Epithelial cell of prostate (primary cell): ENCODE measurements around the gene STIM2.
"Not testable (repeated sequence)": the region's sequence is repeated elsewhere in the genome, so short reads cannot be mapped to it uniquely, and the experiment has no call there.

Source experiments
- DNase-seq: peaks from one replicate; pipeline ENCODE4 v3.0.0-alpha.2; 2011; ENCODE audit warnings: low read depth, low spot score
- H3K27ac ChIP-seq: fragments of 450-650 bp; 2 replicates; pipeline ENCODE4 v1.5.1; 2017; ENCODE audit warnings: mild to moderate bottlenecking

STIM2 gene

DNA sequence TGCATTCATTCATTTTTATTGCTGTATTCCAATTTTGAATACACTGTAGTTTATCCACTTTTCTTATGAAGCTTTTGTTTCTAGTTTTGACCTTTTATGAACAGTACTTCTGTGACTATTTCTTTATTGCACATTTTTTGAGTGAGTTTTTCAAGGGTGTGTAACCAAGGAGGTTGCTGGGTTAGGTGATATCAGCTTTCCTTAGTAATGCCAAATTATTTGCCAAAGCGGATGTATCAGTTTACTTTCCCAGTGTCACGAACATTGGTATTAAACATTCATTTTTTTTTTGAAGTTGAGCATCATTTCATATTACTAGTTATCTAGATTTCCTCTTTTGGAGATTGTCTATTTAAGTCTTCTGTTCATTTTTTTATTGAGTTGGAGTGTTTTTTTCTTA, 32.9 kb downstream of the STIM2 start:
- DNase-seq: no peak
- H3K27ac ChIP-seq: no peak overlapping the region

DNA sequence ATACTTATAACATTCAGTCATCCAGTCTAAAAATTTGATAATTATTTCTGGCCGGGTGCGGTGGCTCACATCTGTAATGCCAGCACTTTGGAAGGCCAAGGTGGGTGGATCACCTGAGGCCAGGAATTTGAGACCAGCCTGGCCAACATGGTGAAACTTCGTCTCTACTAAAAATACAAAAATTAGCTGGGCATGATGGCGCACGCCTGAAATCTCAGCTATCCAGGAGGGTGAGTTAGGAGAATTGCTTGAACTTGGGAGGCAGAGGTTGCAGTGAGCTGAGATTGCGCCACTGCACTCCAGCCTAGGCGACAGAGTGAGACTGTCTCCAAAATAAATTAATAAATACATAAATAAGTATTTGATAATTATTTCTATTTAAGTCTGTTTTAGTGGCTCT, 34.2 kb downstream of the STIM2 start:
- not testable (repeated sequence) for H3K27ac ChIP-seq, DNase-seq

DNA sequence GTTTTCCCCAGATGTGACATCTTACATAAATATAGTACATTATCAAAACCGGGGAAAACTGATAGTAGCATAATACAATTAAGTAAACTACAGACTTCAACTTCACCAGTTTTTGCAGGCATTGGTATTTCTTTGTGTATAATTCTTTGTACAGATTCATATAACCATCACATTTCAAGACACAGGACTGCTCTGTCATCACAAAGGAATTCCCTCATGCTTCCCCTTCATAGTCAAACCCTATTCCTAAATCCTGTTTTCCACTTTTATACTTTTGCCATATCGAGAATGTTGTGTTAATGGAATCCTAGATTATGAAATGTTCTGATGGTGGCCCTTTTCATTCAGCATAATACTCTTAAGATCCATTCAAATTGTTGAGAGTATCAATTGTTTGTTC, 36.0 kb downstream of the STIM2 start:
- DNase-seq: no peak

DNA sequence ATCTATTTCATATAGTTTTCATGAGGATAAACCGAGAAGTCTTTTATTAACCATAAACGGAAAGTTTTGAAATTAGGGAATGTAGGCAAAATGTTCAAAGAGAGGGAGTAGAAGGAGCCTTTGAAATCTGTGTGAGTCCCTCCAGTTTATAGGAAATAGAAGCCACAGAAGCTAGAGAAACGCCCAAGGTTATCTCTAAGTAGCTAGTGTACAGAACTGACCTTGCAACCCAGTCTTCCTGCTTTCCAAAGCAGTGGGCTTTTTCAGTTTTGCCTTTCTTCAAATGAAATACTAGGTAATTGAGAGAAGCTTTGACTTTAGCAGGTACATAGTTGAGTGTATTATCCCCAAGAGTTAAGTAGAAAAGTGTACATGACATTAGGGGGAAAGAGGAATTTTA, 39.4 kb downstream of the STIM2 start:
- DNase-seq: no peak
- no peak overlapping the region for H3K27ac ChIP-seq

More for the DNA sequence above, 36.0 kb downstream of the STIM2 start:
- no peak overlapping the region for H3K27ac ChIP-seq

DNA sequence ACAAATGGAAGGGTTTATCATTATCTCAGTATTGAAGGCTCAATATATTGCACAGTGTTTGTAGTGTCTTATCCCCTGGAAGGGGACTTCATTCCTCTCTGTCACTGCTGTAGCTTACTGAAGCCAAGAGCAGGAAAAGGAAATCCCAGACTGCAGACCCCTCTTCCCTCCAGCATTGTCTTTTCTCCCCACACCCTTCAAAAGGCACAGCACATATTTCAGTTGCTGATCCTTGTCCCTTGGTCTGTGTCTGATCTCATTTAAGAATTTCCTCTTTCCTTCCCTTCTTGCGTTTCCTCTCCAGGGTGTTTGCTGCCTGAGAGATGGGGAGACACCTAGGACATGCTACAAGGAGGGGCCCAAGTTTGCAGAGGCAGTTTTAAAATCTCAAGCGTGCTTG, 40.1 kb downstream of the STIM2 start:
- no peak for DNase-seq
- H3K27ac ChIP-seq: no peak overlapping the region

DNA sequence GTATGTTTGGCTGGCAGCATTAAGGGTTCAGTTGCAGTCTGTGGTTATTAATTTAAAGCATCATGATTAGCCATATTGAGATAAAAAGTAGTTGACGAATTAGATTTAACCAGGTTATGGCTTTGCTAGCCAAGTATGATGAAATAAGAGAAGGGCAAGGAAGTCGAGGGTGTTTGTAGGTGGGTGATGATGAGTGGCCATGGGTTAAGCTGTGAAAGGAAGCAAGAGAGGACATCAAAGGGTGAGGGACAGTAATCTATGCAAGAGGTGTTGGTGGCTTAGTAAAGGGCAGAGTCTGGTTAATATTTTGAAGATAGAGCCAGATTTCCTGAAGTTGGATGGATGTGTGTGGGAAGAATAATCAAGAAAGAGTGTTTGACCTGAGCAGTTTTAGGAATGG, 44.5 kb downstream of the STIM2 start:
- DNase-seq: no peak
- no peak overlapping the region for H3K27ac ChIP-seq

DNA sequence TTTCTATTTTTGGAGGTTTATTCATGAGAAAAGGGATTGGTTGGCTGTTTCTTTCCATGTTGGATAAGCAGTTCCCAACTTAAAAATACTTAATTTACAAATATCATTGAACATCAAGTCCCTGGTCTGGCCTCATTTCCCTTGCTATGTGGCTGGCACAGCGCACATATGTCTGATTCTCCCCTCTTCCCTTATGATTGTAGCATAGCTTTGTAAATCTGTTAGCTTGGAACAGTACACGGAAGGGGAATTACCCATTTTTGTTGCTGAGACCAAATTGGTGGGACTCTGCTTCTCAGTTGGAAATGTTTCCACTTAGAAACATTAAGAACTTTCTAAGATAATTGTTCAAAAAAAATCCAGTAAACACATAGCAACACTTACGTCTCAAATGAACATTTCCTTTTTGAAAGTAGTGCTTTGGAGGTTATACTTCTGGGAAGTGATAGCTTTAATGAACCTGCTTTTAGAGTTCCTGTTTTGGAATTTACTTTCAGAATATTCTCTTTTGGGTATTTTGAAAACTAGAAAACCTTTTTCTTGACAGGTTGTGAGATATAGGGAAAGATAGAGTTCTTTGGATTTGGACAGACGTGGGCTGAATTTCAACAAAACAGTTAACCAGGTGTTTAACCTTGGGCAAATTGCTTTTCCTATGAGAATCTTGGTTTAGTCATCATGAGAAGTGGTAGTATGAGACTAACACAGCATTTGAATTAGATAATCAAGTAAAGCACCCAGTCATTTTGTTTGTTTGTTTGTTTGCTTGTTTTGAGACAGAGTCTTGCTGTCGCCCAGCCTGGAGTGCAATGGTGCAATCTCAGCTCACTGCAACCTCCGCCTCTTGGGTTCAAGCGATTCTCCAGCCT, 47.3 kb downstream of the STIM2 start:
- no peak overlapping the region for H3K27ac ChIP-seq
- DNase-seq: no peak

DNA sequence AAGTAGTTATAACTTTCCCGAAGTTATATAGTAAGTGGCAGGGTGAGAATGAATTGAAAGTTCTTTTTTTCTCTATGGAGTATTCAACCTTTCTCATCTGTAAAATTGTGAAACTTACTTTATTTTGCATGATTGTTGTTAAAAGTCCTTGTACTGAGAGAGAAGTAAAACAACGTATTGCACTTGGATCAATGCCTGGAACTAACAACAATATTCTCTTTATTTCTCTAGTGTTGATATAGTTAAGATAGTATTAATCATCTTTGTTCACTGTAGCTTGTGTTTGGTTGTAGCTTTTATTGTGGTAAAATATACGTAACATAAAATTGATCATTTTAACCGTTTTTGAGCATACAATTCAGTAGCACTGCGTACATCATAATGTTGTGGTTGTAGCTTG, 48.7 kb downstream of the STIM2 start:
- no peak overlapping the region for H3K27ac ChIP-seq
- no peak for DNase-seq

DNA sequence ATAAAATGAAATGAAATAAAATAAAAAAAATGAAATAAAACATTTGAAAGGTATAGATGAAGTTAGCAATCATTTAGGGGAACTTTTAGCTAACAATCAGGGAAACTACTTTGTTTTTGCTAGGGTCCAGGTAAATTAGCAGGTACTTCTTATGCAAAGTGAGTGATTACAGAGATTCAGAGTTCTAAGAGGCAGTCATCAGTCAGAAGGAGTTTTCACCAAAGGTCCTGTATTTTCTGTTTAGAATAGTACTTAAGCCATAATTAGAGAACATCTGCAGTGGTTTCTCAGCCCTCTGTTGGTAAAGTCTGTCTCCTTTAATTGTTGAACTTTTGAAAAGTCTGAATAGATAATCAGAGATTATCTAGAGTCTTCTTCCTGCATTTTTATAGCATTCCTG, 50.6 kb downstream of the STIM2 start:
- no peak for DNase-seq
- no peak overlapping the region for H3K27ac ChIP-seq

DNA sequence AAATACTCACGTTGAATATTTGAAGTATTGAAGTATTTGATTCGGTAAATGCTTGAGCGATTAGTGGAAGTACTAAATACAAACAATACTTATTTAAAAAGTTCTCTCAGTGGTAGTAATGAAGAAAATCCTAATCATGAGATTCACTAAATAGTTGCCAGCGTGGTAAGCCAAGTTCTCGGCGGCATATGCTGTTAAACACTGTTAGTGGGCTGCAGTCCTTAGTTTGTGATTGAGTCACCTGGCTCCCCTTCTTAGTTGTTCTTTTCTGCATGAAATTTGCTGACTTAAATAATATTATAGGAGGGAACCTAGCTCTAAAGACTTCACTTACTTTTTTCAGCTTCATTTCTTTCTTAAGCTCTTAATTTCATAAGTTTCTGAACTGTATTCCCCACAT, 51.4 kb downstream of the STIM2 start:
- no peak for DNase-seq
- H3K27ac ChIP-seq: no peak overlapping the region

DNA sequence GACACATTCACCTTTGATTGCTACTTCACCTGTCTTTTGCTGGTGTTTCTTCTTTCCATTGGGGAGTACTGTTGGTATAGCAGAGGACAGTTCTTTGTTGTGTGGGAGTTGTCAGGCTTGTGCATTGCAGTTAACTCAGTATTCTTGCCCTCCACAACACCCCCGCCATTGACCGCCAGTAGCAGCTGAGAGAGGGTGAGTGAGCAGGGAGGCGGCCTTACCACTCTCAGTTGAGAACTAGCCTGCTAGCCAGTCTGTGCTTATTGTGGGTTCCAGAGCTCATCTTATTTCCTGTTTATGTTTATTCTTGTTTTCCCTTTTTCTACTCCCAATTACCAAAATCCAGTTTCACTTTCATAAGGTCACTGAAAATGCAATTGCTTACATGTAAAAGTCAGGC, 52.2 kb downstream of the STIM2 start:
- no peak overlapping the region for H3K27ac ChIP-seq
- DNase-seq: no peak

DNA sequence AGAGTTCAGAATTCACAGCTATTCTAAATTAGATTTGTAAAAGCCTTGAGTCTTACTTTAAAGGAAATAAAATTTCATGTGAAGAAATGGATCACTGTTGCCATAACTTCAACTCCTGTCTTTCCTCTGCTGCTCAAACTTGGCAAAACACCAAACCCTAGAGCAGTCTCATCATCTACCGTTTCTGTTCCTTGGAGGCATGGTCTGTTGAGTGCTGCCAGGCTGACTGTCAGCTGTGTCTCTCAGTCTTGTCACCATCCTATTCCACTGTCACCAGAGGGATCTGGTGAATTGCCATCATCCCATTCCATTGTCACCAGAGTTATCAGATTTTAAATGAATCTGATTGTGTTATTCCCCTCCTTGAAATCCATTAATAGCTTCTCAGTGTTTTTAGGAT, 55.6 kb downstream of the STIM2 start:
- H3K27ac ChIP-seq: no peak overlapping the region
- no peak for DNase-seq

DNA sequence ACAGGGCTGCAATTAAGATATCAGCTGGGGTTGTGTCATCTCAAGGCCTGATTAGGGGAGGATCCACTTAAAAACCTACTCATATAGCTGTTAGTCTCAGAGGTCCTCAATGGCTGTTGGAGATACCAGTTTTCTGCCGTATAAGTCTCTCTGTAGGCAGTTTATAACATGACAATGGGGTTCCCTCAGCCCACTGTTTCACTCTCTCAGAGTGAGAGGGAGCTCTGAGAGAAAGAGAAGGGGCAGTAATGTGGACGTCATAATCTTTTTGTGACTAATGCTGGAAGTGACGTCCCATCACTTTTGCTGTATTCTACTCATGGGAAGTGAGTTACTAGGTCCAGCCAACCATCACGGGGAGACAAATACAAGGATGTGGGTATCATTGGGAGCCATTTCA, 70.3 kb downstream of the STIM2 start:
- H3K27ac ChIP-seq: no peak overlapping the region
- DNase-seq: no peak

DNA sequence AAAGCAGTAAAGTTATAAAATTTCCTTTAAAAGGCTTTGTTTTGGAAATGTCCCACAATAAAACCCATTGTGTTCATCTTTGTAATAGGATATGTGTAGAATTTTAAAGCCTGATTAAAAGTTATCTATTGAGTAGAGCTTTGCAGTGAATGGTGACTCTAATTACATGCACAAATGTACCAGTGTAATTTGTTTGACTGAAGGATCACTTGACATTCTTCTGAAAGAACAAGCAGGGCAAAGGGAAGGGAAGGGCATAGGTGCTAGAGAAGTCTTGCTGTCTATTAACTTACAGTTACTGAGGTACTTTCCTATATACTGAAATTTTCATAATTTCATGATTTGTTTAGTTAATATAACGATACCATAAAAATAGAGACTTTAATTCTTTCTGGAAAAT, 70.8 kb downstream of the STIM2 start:
- no peak overlapping the region for H3K27ac ChIP-seq
- DNase-seq: no peak

DNA sequence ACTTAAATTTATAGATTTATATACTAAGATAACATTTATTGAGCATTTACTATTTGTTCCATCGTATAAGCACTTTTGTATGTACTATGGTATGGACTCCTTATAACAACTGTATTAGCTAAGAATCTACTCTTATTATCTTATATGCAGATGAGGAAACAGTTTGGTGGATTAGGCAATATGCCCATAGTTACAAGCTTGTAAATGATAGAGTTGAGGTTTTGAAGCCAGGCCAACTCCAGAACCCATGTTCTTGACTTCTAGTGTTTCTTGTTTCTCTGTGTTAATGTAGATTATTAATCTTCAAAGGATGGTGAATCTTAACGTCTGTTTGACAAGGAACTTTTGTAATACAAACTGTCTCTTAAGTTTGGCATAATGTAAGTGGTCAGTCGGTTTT, 71.3 kb downstream of the STIM2 start:
- DNase-seq: no peak
- H3K27ac ChIP-seq: no peak overlapping the region

DNA sequence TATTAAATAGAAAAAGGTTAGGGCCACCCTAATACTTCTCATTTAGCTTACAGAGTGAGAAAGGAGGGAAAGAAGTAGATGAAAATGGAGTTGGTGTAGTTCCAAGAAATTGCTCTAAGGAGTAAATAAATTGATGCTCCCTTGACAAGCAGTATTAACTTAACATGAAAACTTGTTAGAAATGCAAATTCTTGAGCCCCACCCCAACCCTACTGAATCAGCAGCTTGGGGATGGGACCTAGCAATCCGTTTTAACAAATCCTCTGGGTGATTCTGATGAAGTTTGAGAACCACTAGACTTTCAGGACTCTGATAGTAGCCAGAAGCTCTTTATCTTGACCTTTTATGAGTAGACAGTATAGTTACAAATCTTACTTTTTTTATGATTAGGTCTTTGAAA, 74.8 kb downstream of the STIM2 start:
- no peak overlapping the region for H3K27ac ChIP-seq
- no peak for DNase-seq

DNA sequence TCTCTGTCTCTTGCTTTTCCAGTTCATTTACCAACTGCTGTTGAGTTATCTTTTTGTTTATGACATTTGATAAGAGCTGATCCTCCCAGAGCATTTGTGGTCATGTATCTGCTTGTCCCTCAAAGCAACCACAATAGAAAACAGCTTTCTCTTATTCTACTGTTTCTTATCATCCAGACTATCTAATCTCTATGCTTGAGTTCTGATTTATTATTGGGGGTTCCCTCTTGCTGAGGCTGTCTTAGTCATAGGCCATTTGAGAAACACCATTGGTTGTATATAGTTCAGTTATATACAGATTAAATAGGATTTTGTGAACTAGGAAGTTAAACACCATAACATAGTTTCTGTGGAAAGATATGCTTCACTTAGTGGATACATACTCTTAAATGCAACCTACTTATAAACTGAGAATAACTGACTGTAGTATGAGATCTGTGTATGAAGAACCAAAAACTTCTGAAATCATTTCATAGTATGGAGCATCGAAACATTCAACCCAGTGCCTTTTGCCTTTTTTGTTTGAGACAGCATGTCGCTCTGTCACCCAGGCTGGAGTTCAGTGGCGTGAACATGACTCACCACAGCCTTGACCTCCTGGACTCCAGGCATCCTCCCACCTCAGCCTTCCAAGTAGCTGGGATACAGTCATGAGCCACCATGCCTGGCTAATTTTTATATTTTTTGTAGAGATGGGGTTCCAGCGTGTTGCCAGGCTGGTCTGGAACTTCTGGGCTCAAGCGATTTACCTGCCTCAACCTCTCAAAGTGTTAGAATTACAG, 75.8 kb downstream of the STIM2 start:
- no peak for DNase-seq
- no peak overlapping the region for H3K27ac ChIP-seq

DNA sequence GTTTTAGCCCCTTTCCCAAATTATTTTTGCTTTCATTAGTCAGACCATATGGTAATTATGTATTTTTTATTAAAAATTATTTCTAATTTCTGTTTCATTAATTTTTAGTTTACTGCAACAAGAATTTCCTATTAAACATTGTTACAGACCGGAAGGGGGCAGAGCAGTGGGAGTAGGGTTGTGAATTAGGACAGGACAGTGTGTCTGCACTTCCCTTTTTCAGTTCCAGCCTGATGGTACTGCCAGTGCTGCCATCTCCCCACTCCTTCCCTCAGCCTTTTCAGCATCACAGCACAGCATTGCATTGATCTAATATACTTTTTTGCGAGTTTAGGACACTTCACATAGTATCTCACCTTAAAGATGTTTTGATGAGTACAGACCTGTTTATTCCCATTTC, 76.5 kb downstream of the STIM2 start:
- no peak for DNase-seq

DNA sequence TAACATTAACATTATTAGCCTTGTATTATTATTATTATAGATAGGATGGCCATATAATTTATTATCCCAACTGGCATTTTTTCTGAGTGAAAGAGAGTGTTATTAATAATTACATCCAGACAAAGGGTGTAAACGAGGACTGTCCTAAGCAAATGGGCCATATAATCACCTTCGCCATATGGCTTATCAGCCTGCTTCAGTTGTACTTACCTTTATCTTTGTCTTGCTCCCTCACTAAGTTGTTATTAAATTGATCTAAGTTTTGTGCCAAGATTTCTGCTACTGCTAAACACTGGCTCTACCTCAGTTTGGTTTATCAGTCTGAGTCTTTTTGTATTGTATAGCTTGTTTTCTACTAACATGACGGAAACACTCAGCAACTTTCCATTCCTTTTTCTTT, 76.9 kb downstream of the STIM2 start:
- no peak overlapping the region for H3K27ac ChIP-seq

More for the DNA sequence above, 76.5 kb downstream of the STIM2 start:
- no peak overlapping the region for H3K27ac ChIP-seq

DNA sequence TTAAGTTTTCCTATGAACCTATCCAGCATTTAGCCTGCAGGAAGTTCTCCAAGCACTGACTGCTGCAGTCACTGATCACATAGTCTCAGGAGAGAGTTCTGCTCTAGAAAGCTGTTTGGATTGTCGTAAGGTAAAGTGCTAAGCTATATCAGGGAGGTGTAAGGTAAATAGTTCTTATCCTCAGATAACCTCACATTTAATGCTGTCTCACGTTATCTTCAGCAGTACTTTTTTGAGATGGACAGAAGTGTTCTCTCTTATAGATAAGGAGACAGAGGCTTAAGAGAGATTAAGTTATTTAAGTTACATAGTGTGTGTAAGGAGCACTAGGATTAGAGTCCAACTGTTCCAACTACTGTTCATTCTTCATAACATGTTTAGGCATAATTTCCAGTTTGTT, 77.9 kb downstream of the STIM2 start:
- no peak overlapping the region for H3K27ac ChIP-seq
- DNase-seq: no peak

More for the DNA sequence above, 76.9 kb downstream of the STIM2 start:
- DNase-seq: no peak

DNA sequence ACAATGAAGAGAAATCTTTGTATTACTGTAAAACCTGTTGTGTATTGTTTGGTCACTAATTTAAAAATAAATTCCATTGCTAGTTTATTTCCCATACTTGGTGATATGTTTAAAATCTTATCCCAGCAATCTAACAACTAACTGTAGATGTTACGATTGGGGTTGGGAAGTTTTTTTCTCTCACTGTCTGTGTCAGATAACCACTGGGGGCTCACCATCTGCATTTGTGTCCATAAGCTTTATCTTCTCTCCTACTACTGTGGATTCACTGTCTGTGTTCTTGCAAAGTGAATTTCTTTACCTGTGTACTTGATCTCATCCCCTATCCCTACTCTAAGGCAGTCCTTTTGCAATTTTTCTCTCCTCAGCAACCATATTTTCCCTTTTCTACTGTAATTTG, 81.3 kb downstream of the STIM2 start:
- no peak overlapping the region for H3K27ac ChIP-seq
- no peak for DNase-seq

DNA sequence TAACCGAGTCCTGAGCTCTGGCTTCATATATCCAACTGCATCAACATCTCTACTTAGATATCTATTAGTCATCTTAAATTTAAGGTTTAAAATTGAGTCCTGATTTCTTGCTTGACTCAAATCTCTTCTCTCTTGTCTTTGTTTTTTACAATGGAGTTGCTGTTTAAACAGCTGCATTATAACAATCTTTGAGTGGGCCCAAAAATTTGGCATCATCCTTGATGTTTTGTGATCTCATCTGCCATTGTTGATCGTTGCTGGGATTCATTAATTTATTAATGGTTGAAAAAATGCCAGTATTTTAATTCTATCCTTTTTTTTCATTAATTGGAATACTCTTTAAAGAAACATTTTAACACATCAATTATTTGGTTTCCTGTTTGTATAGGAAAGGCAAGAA, 82.2 kb downstream of the STIM2 start:
- no peak for DNase-seq

More for the DNA sequence above, 82.2 kb downstream of the STIM2 start:
- no peak overlapping the region for H3K27ac ChIP-seq
